Measurements from ENCODE around the gene TNRC18. TPM values are rescaled to one million over a fixed set of nuclear protein-coding genes. Genes with fewer than 3 reads are reported as not detected.
A peak's percentile ranks its signal among the peaks of the same experiment; 100 is the strongest.

The TNRC18 gene
- total RNA-seq, 1 experiment from 2014 or later = 69.8 TPM

DNA sequence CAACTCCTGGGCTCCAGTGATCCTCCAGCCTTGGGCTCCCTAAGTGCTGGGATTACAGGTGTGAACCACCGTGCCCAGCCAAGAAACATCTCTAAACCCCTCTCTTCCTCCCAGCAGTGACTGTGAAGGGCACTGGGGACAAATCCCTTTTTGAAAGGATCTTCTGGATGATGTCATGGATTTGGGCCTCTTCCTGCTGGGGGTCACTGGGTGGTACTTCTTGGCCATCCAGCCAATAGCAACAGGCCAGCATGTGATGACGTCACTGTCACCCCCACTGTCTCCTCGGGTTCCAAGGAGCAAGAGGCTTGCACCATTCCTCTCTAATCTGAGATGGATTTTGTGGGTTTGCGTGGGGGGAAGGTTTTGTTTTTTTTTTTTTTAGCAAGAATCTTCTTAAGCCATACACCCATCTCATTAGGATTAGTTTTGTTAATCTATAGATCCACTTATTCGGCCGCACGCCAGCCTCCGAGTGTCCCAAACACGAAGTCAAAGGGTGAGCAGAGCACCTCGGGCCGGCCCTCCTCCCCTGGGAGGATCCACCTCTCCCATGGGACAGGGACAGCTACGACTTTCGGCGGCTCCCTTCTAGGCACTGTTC, 29.4 kb upstream of the TNRC18 start:
- DNase-seq (ENCODE audit: extremely low read depth, low read depth) = no peak

DNA sequence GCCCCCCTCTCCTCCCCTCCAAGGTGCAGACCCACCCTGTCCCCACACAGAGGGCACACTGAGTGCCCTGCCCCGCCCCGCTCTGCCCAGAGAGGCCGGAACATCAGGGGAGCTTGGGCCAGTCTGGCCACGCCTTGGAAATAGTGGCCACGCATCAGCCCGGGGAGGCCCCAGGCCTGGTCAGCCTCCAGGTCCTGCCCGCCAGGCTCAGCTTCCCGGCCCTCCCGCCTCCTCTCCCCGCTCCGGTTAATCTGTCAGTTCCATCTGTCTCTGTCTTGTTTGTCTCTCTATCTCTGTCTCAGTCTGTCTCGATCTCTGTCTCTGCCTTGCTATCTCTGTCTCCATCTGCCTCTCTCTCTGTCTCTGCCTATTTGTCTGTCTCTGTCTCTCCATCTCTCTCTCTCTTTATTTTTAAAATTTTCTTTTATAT, 28.9 kb upstream of the TNRC18 start:
- DNase-seq (ENCODE audit: extremely low read depth, low read depth) = no peak

GRCh38 chr7:5451391-5451790, 27.8 kb upstream of the TNRC18 start:
- no peak for DNase-seq (ENCODE audit: extremely low read depth, low read depth)

DNA sequence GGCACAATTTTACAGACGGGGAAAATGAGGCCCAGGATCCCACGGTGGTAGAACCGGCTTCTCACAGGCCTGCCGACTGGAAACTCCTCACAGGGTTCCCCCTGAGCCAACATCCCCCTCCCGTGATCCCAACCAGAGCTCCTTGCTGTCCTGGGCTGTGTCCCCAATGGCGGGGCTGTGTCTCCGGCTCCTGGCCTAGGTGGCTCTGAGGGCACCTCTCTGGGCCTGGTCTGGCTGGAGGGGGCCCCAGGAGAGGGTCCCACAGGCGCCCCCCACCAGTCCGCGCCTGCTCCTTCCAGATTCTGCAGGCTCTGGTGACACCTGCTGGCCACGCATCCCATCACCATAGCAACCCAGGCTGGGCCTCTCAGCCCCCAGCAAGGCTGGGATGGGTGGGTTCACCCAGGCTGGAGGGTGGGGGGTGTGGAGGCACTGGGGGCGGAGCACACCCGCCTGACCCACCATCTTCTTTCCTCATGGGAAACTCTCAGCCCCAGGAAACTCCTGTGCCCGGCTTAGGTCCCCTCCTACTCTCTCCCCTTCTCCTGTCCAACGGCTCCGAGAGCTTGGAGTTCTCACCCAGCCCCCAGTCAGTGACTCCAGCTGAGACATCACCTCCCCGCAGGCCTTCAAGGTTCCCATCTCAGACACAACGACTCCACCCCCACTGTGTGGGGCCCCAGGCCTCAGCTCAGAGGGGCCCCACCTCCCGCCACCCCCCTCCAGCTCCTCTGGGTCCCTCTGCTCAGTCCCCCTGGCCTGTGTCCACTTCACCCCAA, 27.1 kb upstream of the TNRC18 start:
- peak; percentile 47 for DNase-seq (ENCODE audit: extremely low read depth, low read depth)

GRCh38 chr7:5448378-5449037, 24.9 kb upstream of the TNRC18 start:
- no peak for DNase-seq (ENCODE audit: extremely low read depth, low read depth)

GRCh38 chr7:5445981-5446594, 22.5 kb upstream of the TNRC18 start:
- DNase-seq (ENCODE audit: extremely low read depth, low read depth) = no peak

DNA sequence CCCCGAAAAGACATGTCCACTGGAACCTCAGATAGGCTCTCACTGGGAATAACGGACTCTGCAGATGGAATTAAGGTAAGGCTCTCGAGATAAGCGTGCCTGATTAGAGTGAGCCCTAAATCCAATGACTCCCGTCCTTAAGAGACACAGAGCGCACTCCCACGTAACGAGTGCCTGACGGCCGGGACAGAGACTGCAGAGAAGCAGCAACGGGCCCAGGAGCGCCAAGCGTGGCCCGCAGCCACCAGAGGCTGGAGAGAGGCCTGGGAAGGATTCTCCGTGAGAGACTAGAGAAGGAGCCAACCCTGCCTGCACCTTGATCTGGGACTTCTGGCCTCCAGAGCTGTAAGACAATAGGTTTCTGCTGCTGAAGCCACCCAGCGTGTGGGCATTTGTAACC, 20.0 kb upstream of the TNRC18 start:
- no peak for DNase-seq (ENCODE audit: extremely low read depth, low read depth)

GRCh38 chr7:5442757-5443305, 19.2 kb upstream of the TNRC18 start:
- no peak for DNase-seq (ENCODE audit: extremely low read depth, low read depth)

DNA sequence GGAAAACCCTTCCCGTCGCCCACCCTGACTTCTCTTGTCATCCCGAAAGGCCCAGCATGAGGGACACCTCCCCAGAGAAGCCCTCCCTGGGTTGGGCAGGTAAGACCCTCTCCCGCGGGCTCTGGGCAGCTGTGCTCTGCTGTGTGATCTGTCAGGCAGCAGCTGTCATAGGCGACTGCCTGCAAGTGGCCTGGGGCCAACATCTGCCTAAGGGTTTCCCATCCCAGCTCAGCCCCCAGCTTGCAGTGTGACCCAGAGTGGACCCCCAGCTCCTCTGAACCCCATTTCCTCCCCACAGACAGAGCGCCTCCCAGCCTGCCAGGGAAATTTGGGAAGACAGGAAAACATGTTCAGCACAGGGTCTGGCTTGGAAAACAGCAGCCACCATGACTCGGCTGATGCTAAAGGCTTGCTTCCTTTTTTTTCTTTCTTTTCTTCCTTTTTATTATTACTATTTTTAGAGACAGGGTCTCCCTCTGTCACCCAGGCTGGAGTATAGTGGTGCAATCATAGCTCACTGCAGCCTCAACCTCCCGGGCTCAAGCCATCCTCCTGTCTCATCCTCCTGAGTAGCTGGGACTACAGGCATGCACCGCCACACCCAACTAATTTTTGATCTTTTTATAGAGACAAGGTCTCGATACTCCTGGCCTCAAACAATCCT, 18.3 kb upstream of the TNRC18 start:
- DNase-seq (ENCODE audit: extremely low read depth, low read depth) = no peak

- no peak for DNase-seq (ENCODE audit: extremely low read depth, low read depth)
Measured at GRCh38 chr7:5439572-5440496, 16.2 kb upstream of the TNRC18 start.

- DNase-seq (ENCODE audit: extremely low read depth, low read depth) = no peak
Measured at GRCh38 chr7:5439209-5439571, 15.6 kb upstream of the TNRC18 start.

GRCh38 chr7:5437987-5438386, 14.4 kb upstream of the TNRC18 start:
- no peak for DNase-seq (ENCODE audit: extremely low read depth, low read depth)

GRCh38 chr7:5437348-5437892, 13.8 kb upstream of the TNRC18 start:
- no peak for DNase-seq (ENCODE audit: extremely low read depth, low read depth)

GRCh38 chr7:5436003-5436678, 12.5 kb upstream of the TNRC18 start:
- DNase-seq (ENCODE audit: extremely low read depth, low read depth) = no peak

GRCh38 chr7:5435291-5436002, 11.8 kb upstream of the TNRC18 start:
- no peak for DNase-seq (ENCODE audit: extremely low read depth, low read depth)

DNA sequence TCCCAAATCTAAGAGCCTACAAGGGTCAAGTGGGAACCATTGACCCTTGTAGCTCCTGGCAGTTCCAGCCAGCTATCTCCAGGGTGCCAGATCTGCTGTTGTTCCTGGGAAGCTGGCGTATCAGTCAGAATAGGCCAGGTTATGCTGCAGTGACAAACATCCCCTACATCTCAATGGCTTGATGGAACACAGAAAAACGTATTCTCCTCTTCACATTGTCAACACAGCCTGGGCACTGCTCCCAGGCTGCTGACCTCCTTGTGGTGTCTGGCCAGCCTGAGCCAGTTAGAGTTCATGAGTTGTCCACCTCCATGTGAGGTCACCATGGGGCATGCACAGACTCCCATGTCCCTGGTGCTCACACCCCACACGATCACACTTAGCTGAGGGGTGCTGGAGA, 9.5 kb upstream of the TNRC18 start:
- DNase-seq (ENCODE audit: extremely low read depth, low read depth) = no peak

- DNase-seq (ENCODE audit: extremely low read depth, low read depth) = no peak
Measured at GRCh38 chr7:5432691-5433090, 9.1 kb upstream of the TNRC18 start.

- DNase-seq (ENCODE audit: extremely low read depth, low read depth) = no peak
Measured at GRCh38 chr7:5431560-5432015, 8.0 kb upstream of the TNRC18 start.

Measured in NCI-H460 (cell line).